ENCODE results near the gene NR6A1.
"Not testable (repeated sequence)": the region's sequence is repeated elsewhere in the genome, so short reads cannot be mapped to it uniquely, and the experiment has no call there.

The NR6A1 gene

GRCh38 chr9:124774129-124774978 lies 3.2 kb upstream of the NR6A1 start:
- peak; percentile 20 for DNase-seq

GRCh38 chr9:124773473-124774128 lies 2.5 kb upstream of the NR6A1 start:
- no peak for DNase-seq

GRCh38 chr9:124772877-124773276 lies 1.8 kb upstream of the NR6A1 start:
- not testable (repeated sequence) for DNase-seq

GRCh38 chr9:124771867-124772679 lies 962 bp upstream of the NR6A1 start:
- no peak for DNase-seq

- DNase-seq: no peak
Measured at GRCh38 chr9:124770359-124771020, 621 bp downstream of the NR6A1 start.

GRCh38 chr9:124769549-124770358 lies 1.4 kb downstream of the NR6A1 start:
- no peak for DNase-seq

GRCh38 chr9:124768750-124769548 lies 2.2 kb downstream of the NR6A1 start:
- no peak for DNase-seq

GRCh38 chr9:124768334-124768733 lies 2.8 kb downstream of the NR6A1 start:
- no peak for DNase-seq

- no peak for DNase-seq
Measured at GRCh38 chr9:124767821-124768220, 3.3 kb downstream of the NR6A1 start.

- no peak for DNase-seq
Measured at GRCh38 chr9:124766815-124767554, 4.1 kb downstream of the NR6A1 start.

- DNase-seq: no peak
Measured at GRCh38 chr9:124766326-124766725, 4.8 kb downstream of the NR6A1 start.

- no peak for DNase-seq
Measured at GRCh38 chr9:124765439-124765835, 5.7 kb downstream of the NR6A1 start.

GRCh38 chr9:124764774-124765438 lies 6.2 kb downstream of the NR6A1 start:
- no peak for DNase-seq

GRCh38 chr9:124762633-124763032 lies 8.5 kb downstream of the NR6A1 start:
- DNase-seq: no peak

GRCh38 chr9:124761710-124762109 lies 9.4 kb downstream of the NR6A1 start:
- DNase-seq: no peak

- no peak for DNase-seq
Measured at GRCh38 chr9:124761196-124761595, 9.9 kb downstream of the NR6A1 start.

GRCh38 chr9:124760719-124761118 lies 10.4 kb downstream of the NR6A1 start:
- no peak for DNase-seq

GRCh38 chr9:124759327-124759726 lies 11.8 kb downstream of the NR6A1 start:
- DNase-seq: no peak

- DNase-seq: no peak
Measured at GRCh38 chr9:124758691-124759090, 12.4 kb downstream of the NR6A1 start.

- DNase-seq: no peak
Measured at GRCh38 chr9:124758061-124758460, 13.1 kb downstream of the NR6A1 start.
